Mesenchymal stem cell (in vitro differentiated cells and primary cell): ENCODE measurements around the gene PGGHG.
"Not testable (repeated sequence)": the region's sequence is repeated elsewhere in the genome, so short reads cannot be mapped to it uniquely, and the experiment has no call there.

Source experiments
- DNase-seq: peaks from one replicate; pipeline ENCODE4 v3.0.0-alpha.2; 2013
- H2AFZ ChIP-seq: one replicate; pipeline ENCODE4 v1.6.1; 2013; ENCODE audit warnings: low read depth, mild to moderate bottlenecking, control low read depth, inconsistent platforms, low read length, moderate library complexity
- H2AK5ac ChIP-seq: 2 replicates; pipeline ENCODE4 v1.6.1; 2013; ENCODE audit warnings: low read length, moderate library complexity, mild to moderate bottlenecking, inconsistent platforms; ENCODE audit not compliant: severe bottlenecking
- H2BK120ac ChIP-seq: one replicate; pipeline ENCODE4 v1.6.1; 2013; ENCODE audit warnings: low read depth, mild to moderate bottlenecking, inconsistent platforms, low read length, moderate library complexity
- H2BK12ac ChIP-seq, 2 experiments: one replicate each; pipeline ENCODE4 v1.6.1; 2013; ENCODE audit warnings: inconsistent platforms in 2 of 2, low read length in 2 of 2, mild to moderate bottlenecking in 2 of 2, moderate library complexity in 2 of 2, control low read depth in 1 of 2
- H2BK15ac ChIP-seq: one replicate; pipeline ENCODE4 v1.6.1; 2013; ENCODE audit warnings: mild to moderate bottlenecking, low read depth, inconsistent platforms; ENCODE audit not compliant: poor library complexity, severe bottlenecking
- H2BK5ac ChIP-seq: 2 replicates; pipeline ENCODE4 v1.6.1; 2013; ENCODE audit warnings: low read depth, mild to moderate bottlenecking, low read length, control low read depth, inconsistent platforms; ENCODE audit not compliant: poor library complexity, severe bottlenecking
- H3K14ac ChIP-seq, 2 experiments: one replicate each; pipeline ENCODE4 v1.6.1; 2013; ENCODE audit warnings: inconsistent platforms in 2 of 2, low read length in 2 of 2, control low read depth in 1 of 2, mild to moderate bottlenecking in 1 of 2, moderate library complexity in 1 of 2
- H3K18ac ChIP-seq, 2 experiments: one replicate each; pipeline ENCODE4 v1.6.1; 2013; ENCODE audit warnings: inconsistent platforms in 2 of 2, low read length in 2 of 2, control low read depth in 1 of 2, low read depth in 1 of 2, mild to moderate bottlenecking in 1 of 2
- H3K23ac ChIP-seq, 2 experiments: one replicate each; pipeline ENCODE4 v1.6.1; 2013; ENCODE audit warnings: inconsistent platforms in 2 of 2, low read length in 2 of 2, mild to moderate bottlenecking in 2 of 2, moderate library complexity in 2 of 2, control low read depth in 1 of 2
- H3K27ac ChIP-seq: 2 replicates; pipeline ENCODE4 v1.5.1; 2013; ENCODE audit warnings: mild to moderate bottlenecking, moderate library complexity, low read length, control low read depth, inconsistent platforms; ENCODE audit not compliant: poor library complexity, severe bottlenecking
- H3K27me3 ChIP-seq, 2 experiments: 2 replicates each; pipeline versions ENCODE4 v1.6.1 to v1.7.0; 2013; ENCODE audit warnings: low read length in 2 of 2, mild to moderate bottlenecking in 2 of 2, moderate library complexity in 2 of 2, control low read depth in 1 of 2, inconsistent platforms in 1 of 2; ENCODE audit not compliant: control insufficient read depth in 1 of 2, insufficient read depth in 1 of 2
- H3K36me3 ChIP-seq, 2 experiments: 2 replicates each; pipeline versions ENCODE4 v1.6.1 to v1.7.0; 2013; ENCODE audit warnings: low read length in 2 of 2, control low read depth in 1 of 2, inconsistent platforms in 1 of 2, low read depth in 1 of 2, mild to moderate bottlenecking in 1 of 2; ENCODE audit not compliant: insufficient read depth in 2 of 2, control insufficient read depth in 1 of 2
- H3K4ac ChIP-seq, 2 experiments: one replicate each; pipeline ENCODE4 v1.6.1; 2013; ENCODE audit warnings: inconsistent platforms in 2 of 2, low read length in 2 of 2, mild to moderate bottlenecking in 2 of 2, moderate library complexity in 2 of 2, control low read depth in 1 of 2, low read depth in 1 of 2
- H3K4me1 ChIP-seq: 2 replicates; pipeline ENCODE4 v1.6.1; 2013; ENCODE audit warnings: low read depth, low read length, control low read depth; ENCODE audit not compliant: control insufficient read depth, insufficient read depth
- H3K4me2 ChIP-seq: 2 replicates; pipeline ENCODE4 v1.6.1; 2013; ENCODE audit warnings: low read length, mild to moderate bottlenecking, inconsistent platforms; ENCODE audit not compliant: poor library complexity, severe bottlenecking
- H3K4me3 ChIP-seq, 2 experiments: 2 replicates each; pipeline versions ENCODE4 v1.5.1 to v1.7.0; 2013; ENCODE audit warnings: low read length in 2 of 2, mild to moderate bottlenecking in 2 of 2, control low read depth in 1 of 2, low read depth in 1 of 2; ENCODE audit not compliant: insufficient read depth in 1 of 2
- H3K79me1 ChIP-seq: replicated peaks from 2 replicates; pipeline ENCODE4 v1.6.1; 2013; ENCODE audit warnings: mild to moderate bottlenecking, control low read depth, low read length, inconsistent platforms; ENCODE audit not compliant: poor library complexity, severe bottlenecking
- H3K9ac ChIP-seq: 2 replicates; pipeline ENCODE4 v1.7.0; 2013; ENCODE audit warnings: mild to moderate bottlenecking, low read length, moderate library complexity
- H3K9me3 ChIP-seq: 2 replicates; pipeline ENCODE4 v1.7.0; 2013; ENCODE audit warnings: mild to moderate bottlenecking, low read length; ENCODE audit not compliant: control insufficient read depth
- H4K8ac ChIP-seq: one replicate; pipeline ENCODE4 v1.6.1; 2013; ENCODE audit warnings: inconsistent platforms, mild to moderate bottlenecking, low read length, moderate library complexity
- H4K91ac ChIP-seq: one replicate; pipeline ENCODE4 v1.6.1; 2013; ENCODE audit warnings: mild to moderate bottlenecking, low read length, inconsistent platforms
- WGBS: methylation state at CpG from one replicate; pipeline ENCODE4 v1.1.7; 2013; ENCODE audit warnings: mixed read lengths; 5-methylcytosine and 5-hydroxymethylcytosine counted together

Gene PGGHG

DNA sequence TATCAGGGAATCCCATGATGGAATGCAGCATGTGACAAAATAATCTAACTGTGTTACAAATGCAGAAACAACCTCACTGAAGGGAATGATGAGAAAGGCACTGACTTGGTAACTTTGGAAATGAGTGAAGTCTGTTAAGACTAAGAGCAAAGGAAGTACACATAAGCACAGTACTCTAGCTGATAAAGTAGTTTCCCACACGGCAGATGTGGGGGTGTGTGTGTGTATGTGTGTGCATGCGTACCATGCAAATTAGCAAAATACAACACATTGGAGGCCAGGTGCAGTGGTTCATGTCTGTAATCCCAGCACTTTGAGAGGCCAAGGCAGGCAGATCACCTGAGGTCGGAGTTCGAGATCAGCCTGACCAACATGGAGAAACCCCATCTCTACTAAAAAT, 27.3 kb upstream of the PGGHG start:
- Histone ChIP-seq H3K79me1 (no peaks in the 10 kb centered on the region), H2AK5ac (no peak overlapping the region), H3K27ac (no peak overlapping the region), H3K23ac (no peak overlapping the region), H3K14ac (no peak overlapping the region), H2BK15ac (no peak overlapping the region), H3K18ac (no peak overlapping the region), H4K91ac (no peak overlapping the region), H2BK5ac (no peak overlapping the region), H2AFZ (no peak overlapping the region), H3K36me3 (no peaks in the 10 kb centered on the region), H2BK12ac (no peak overlapping the region), H3K9ac (no peak overlapping the region), H3K4me1 (no peaks in the 10 kb centered on the region), H4K8ac (no peak overlapping the region), H3K4ac (no peak overlapping the region), H3K4me2 (no peak overlapping the region), H3K9me3 (no peaks in the 10 kb centered on the region), H3K27me3 (peaks cover 0 to 34% of the 10 kb centered on the region in 2 experiments), H3K4me3 (no peak overlapping the region), H2BK120ac (no peak overlapping the region)
- no peak for DNase-seq
- WGBS = 94% methylated on average over 4 of the region's 4 CpGs

DNA sequence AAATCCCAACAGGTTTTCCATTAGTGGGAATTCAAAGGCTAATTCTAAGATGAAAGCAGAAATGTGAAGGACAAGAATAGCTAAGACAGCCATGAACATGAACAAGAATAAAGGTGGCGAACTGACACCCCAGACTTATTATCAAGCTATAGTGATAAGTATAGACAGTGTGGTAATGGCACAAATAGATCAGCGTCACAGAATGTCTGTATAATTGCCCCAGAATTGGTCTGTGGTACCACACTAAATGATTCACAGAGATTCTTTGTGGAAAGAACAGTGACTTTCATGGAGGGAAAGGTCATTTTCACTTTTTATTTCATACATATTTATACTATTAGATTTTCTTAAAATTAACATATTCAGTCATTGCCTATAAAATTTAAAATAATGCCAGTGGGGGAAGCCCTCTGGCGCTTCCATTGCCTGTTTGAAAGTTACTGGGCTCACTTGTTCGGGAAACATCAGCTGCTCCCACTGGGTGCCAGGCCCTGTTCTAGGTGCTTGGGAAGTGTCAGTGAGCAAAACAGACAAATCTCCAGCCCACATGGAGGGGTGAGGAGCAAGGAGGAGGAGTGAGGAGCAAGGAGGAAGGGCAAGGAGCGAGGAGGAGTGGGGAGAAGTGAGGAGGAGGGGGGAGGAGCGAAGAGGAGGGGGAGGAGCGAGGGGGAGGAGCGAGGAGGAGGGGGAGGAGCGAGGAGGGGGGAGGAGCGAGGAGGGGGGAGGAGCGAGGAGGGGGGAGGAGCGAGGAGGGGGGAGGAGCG, 22.1 kb upstream of the PGGHG start:
- WGBS = 98% methylated on average over 4 of the region's 13 CpGs

GRCh38 chr11:267491-267994, 21.4 kb upstream of the PGGHG start:
- Histone ChIP-seq H2BK120ac (no peak overlapping the region), H3K4me3 (no peak overlapping the region), H2BK12ac (no peak overlapping the region), H2AK5ac (no peak overlapping the region), H4K8ac (no peak overlapping the region), H3K4me1 (peaks cover 6% of the 10 kb centered on the region), H3K4me2 (no peak overlapping the region), H3K79me1 (no peaks in the 10 kb centered on the region), H2AFZ (no peak overlapping the region), H4K91ac (no peak overlapping the region), H3K27ac (no peak overlapping the region), H3K9ac (no peak overlapping the region), H3K9me3 (no peaks in the 10 kb centered on the region), H3K27me3 (peaks cover 3 to 28% of the 10 kb centered on the region in 2 experiments), H3K4ac (no peak overlapping the region), H3K14ac (no peak overlapping the region), H3K36me3 (no peaks in the 10 kb centered on the region), H3K18ac (no peak overlapping the region), H2BK5ac (no peak overlapping the region), H3K23ac (no peak overlapping the region), H2BK15ac (no peak overlapping the region)
- 75% methylated on average over 17 of the region's 18 CpGs for WGBS
- no peak for DNase-seq

More for the DNA sequence above, 22.1 kb upstream of the PGGHG start:
- no peak for DNase-seq
- Histone ChIP-seq H3K4ac (no peak overlapping the region), H3K4me3 (no peak overlapping the region), H2BK12ac (no peak overlapping the region), H3K18ac (no peak overlapping the region), H2BK120ac (no peak overlapping the region), H2BK5ac (no peak overlapping the region), H2AK5ac (no peak overlapping the region), H3K36me3 (no peaks in the 10 kb centered on the region), H3K9ac (no peak overlapping the region), H2AFZ (no peak overlapping the region), H4K8ac (no peak overlapping the region), H3K9me3 (no peaks in the 10 kb centered on the region), H4K91ac (no peak overlapping the region), H3K4me1 (peaks cover 5% of the 10 kb centered on the region), H3K14ac (no peak overlapping the region), H2BK15ac (no peak overlapping the region), H3K27ac (no peak overlapping the region), H3K27me3 (peaks cover 3 to 21% of the 10 kb centered on the region in 2 experiments), H3K79me1 (no peaks in the 10 kb centered on the region), H3K23ac (no peak overlapping the region), H3K4me2 (no peak overlapping the region)

- Histone ChIP-seq H3K27me3 (peaks cover 7 to 36% of the 10 kb centered on the region in 2 experiments), H3K4me3 (peak overlapping the region in 1 of 2 experiments; percentile 70), H3K9ac (peak overlapping the region; percentile 75)
- H4K91ac ChIP-seq, H3K4me1 ChIP-seq, H3K79me1 ChIP-seq, H3K18ac ChIP-seq, H3K9me3 ChIP-seq, H3K4me2 ChIP-seq, H3K14ac ChIP-seq, H2BK120ac ChIP-seq, H3K23ac ChIP-seq, H2AK5ac ChIP-seq, H2AFZ ChIP-seq, H2BK5ac ChIP-seq, H4K8ac ChIP-seq, H3K27ac ChIP-seq, H3K36me3 ChIP-seq, DNase-seq, H2BK15ac ChIP-seq, H3K4ac ChIP-seq, H2BK12ac ChIP-seq: not testable (repeated sequence)
- 85% methylated on average over 14 of the region's 16 CpGs for WGBS
These were observed 20.2 kb upstream of the PGGHG start for GRCh38 chr11:268716-269145.
